MM.1S (cell line): ENCODE data around the gene EMC6.

Experiments used
- DNase-seq: peaks from one replicate; pipeline ENCODE4 v3.0.0-alpha.2; 2015
- H2AFZ ChIP-seq: fragments of 300-600 bp; sonication (generic); 2 replicates; pipeline ENCODE4 v1.6.0; 2016; ENCODE audit warnings: antibody characterized with exemption, low read length
- H3F3A ChIP-seq: fragments of 300-600 bp; sonication (generic); 2 replicates; pipeline ENCODE4 v1.6.1; 2016; ENCODE audit warnings: mild to moderate bottlenecking, antibody characterized with exemption, low read length, moderate library complexity, mixed read lengths; ENCODE audit not compliant: insufficient read depth
- H3K27ac ChIP-seq: fragments of 300-600 bp; sonication (generic); 2 replicates; pipeline ENCODE4 v1.5.1; 2016; ENCODE audit warnings: mild to moderate bottlenecking, low read length
- H3K27me3 ChIP-seq: fragments of 300-600 bp; sonication (generic); replicated peaks from 2 replicates; pipeline ENCODE4 v1.6.0; 2016; ENCODE audit warnings: low read length; ENCODE audit not compliant: insufficient read depth
- H3K36me3 ChIP-seq: fragments of 300-600 bp; sonication (generic); replicated peaks from 2 replicates; pipeline ENCODE4 v1.6.1; 2016; ENCODE audit warnings: mild to moderate bottlenecking, low read length, mixed read lengths; ENCODE audit not compliant: insufficient read depth
- H3K4me1 ChIP-seq: fragments of 300-600 bp; sonication (generic); 2 replicates; pipeline ENCODE4 v1.6.1; 2016; ENCODE audit warnings: low read length, mixed read lengths
- H3K4me2 ChIP-seq: fragments of 300-600 bp; sonication (generic); 2 replicates; pipeline ENCODE4 v1.6.0; 2016; ENCODE audit warnings: low read depth, low read length
- H3K4me3 ChIP-seq: fragments of 300-600 bp; sonication (generic); 2 replicates; pipeline ENCODE4 v1.5.1; 2016; ENCODE audit warnings: low read length, mixed read lengths
- H3K79me2 ChIP-seq: fragments of 300-600 bp; sonication (generic); 2 replicates; pipeline ENCODE4 v1.6.1; 2016; ENCODE audit warnings: mixed run types, low read length, mixed read lengths
- H3K9ac ChIP-seq: fragments of 300-600 bp; sonication (generic); 2 replicates; pipeline ENCODE4 v1.6.1; 2016; ENCODE audit warnings: low read length, mixed read lengths
- H3K9me2 ChIP-seq: fragments of 300-600 bp; sonication (generic); replicated peaks from 2 replicates; pipeline ENCODE4 v1.6.1; 2016; ENCODE audit warnings: mild to moderate bottlenecking, low read length, mixed read lengths; ENCODE audit not compliant: insufficient read depth
- H3K9me3 ChIP-seq: fragments of 300-600 bp; sonication (generic); replicated peaks from 2 replicates; pipeline ENCODE4 v1.6.1; 2016; ENCODE audit warnings: mild to moderate bottlenecking, low read length, mixed read lengths; ENCODE audit not compliant: insufficient read depth
- H4K20me1 ChIP-seq: fragments of 300-600 bp; sonication (generic); 2 replicates; pipeline ENCODE4 v1.6.1; 2016; ENCODE audit warnings: mild to moderate bottlenecking, low read length, moderate library complexity, mixed read lengths; ENCODE audit not compliant: insufficient read depth
- EZH2 ChIP-seq: fragments of 300-600 bp; sonication (generic); optimal IDR thresholded peaks from 2 replicates; pipeline ENCODE3; 2017; ENCODE audit warnings: low read depth, mild to moderate bottlenecking, antibody characterized with exemption, low read length, mixed read lengths
- EZH2phosphoT487 ChIP-seq: fragments of 300-600 bp; sonication (generic); IDR thresholded peaks from 2 replicates; pipeline ENCODE4 v1.6.1; 2018; ENCODE audit warnings: antibody characterized with exemption, low read length
- TF ChIP-seq, protein P1 (sequence below): fragments of 300-600 bp; sonication (generic); IDR thresholded peaks from 2 replicates; pipeline ENCODE4 v1.5.1; 2016; ENCODE audit warnings: antibody characterized with exemption, low read length, mixed read lengths

Gene EMC6

GRCh38 chr17:3693141-3693540 is 24.5 kb downstream of the EMC6 start:
- 0 out of 2 replicates have a peak, but pooled peaks cover 3% of the 10 kb centered on the region for H3K4me1 ChIP-seq
- H2AFZ ChIP-seq = no peak overlapping the region
- no peak overlapping the region for H3K4me3 ChIP-seq
- H3K4me2 ChIP-seq = no peak overlapping the region
- H3K9me3 ChIP-seq = no peaks in the 10 kb centered on the region
- H3K79me2 ChIP-seq = peaks cover 49% of the 10 kb centered on the region
- no peaks in the 10 kb centered on the region for H3F3A ChIP-seq
- H3K9me2 ChIP-seq = no peaks in the 10 kb centered on the region
- no peaks in the 10 kb centered on the region for H3K27me3 ChIP-seq
- H4K20me1 ChIP-seq = no peaks in the 10 kb centered on the region
- no peak overlapping the region for H3K9ac ChIP-seq
- DNase-seq = no peak
- H3K27ac ChIP-seq = no peak overlapping the region
- H3K36me3 ChIP-seq = no peaks in the 10 kb centered on the region
- TF ChIP-seq, protein P1, sequence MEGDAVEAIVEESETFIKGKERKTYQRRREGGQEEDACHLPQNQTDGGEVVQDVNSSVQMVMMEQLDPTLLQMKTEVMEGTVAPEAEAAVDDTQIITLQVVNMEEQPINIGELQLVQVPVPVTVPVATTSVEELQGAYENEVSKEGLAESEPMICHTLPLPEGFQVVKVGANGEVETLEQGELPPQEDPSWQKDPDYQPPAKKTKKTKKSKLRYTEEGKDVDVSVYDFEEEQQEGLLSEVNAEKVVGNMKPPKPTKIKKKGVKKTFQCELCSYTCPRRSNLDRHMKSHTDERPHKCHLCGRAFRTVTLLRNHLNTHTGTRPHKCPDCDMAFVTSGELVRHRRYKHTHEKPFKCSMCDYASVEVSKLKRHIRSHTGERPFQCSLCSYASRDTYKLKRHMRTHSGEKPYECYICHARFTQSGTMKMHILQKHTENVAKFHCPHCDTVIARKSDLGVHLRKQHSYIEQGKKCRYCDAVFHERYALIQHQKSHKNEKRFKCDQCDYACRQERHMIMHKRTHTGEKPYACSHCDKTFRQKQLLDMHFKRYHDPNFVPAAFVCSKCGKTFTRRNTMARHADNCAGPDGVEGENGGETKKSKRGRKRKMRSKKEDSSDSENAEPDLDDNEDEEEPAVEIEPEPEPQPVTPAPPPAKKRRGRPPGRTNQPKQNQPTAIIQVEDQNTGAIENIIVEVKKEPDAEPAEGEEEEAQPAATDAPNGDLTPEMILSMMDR = no peak
- no peak for TF ChIP-seq EZH2phosphoT487
- no peak for TF ChIP-seq EZH2

DNA sequence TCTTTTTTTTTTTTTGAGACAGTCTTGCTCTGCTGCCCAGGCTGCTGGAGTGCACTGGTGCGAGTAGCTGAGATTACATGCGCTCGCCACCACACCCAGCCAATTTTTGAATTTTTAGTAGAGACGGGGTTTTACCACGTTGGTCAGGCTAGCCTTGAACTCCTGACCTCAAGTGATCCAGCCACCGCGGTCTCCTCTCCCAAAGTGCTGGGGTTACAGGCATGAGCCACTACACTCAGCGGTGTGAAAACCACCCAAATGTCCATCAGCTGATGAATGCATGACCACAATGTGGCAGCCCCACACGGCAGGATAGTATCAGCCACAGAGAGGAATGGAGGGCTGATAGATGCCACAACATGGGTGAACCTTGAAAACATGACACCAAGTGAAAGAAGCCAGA is 25.2 kb downstream of the EMC6 start:
- Histone ChIP-seq H3K9me2 (no peaks in the 10 kb centered on the region), H3K4me3 (no peak overlapping the region), H3K27ac (no peak overlapping the region), H3K9me3 (no peaks in the 10 kb centered on the region), H3K4me2 (peak overlapping the region; percentile 94; the same call in 1 of the 2 replicates), H3K27me3 (no peaks in the 10 kb centered on the region), H3K9ac (no peak overlapping the region), H3K36me3 (no peaks in the 10 kb centered on the region), H3K4me1 (0 out of 2 replicates have a peak, but pooled peaks cover 3% of the 10 kb centered on the region), H3K79me2 (peaks cover 49% of the 10 kb centered on the region), H3F3A (no peaks in the 10 kb centered on the region), H2AFZ (no peak overlapping the region), H4K20me1 (no peaks in the 10 kb centered on the region)
- TF ChIP-seq, protein P1 = no peak
- TF ChIP-seq EZH2 (no peak), EZH2phosphoT487 (no peak)
- DNase-seq = peak; percentile 24

DNA sequence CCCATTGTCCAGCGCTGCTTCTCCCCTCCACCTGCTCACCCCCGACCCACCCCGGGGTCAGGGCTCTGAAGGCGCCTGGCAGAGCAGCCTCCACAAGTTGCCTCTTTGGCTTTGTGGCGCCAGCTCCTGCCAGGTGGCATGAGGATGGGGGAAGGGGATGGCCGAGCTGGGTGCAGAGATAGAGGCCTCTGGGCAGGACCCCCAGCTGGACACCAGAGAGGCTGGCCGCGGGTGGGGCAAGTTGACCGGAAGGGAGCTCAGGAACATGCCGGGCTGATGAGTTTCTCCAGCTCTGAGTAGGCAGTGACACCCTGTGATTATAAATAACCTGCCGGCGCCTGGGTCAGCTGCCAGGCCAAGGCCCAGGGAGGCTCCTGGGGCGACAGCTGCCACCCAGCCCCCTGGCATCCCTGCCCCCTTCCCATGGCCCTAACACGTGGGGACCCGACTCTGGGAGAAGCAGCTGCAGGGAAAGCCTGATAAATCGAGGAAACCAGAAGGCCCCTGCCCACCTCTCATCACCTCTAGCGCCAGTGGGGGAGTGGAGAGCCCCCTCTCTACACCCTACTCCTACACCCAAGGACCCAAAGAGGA is 26.6 kb downstream of the EMC6 start:
- no peaks in the 10 kb centered on the region for H4K20me1 ChIP-seq
- H3K27ac ChIP-seq = peak overlapping the region; percentile 35; the same call in 1 of the 2 replicates
- H3K4me1 ChIP-seq = 0 out of 2 replicates have a peak, but pooled peaks cover 3% of the 10 kb centered on the region
- no peaks in the 10 kb centered on the region for H3K9me2 ChIP-seq
- peak overlapping the region; percentile 94 for H3K4me2 ChIP-seq
- H2AFZ ChIP-seq = peak overlapping the region; percentile 80
- no peaks in the 10 kb centered on the region for H3K36me3 ChIP-seq
- H3K9ac ChIP-seq = peak overlapping the region; percentile 77
- H3K27me3 ChIP-seq = no peaks in the 10 kb centered on the region
- peak; percentile 24 for DNase-seq
- TF ChIP-seq EZH2 (no peak), EZH2phosphoT487 (no peak)
- TF ChIP-seq, protein P1 = no peak
- no peaks in the 10 kb centered on the region for H3K9me3 ChIP-seq
- H3K4me3 ChIP-seq = peak overlapping the region; percentile 95
- H3F3A ChIP-seq = no peaks in the 10 kb centered on the region
- peaks cover 49% of the 10 kb centered on the region for H3K79me2 ChIP-seq
